ENCODE results near the gene RNF220. TPM values are rescaled to one million over a fixed set of nuclear protein-coding genes. Genes with fewer than 3 reads are reported as not detected.

RNF220 gene
- total RNA-seq, 4 donors from 2014 or later = 112 to 134 (median 132) TPM

GRCh38 chr1:44472620-44473525 is 67.8 kb downstream of the RNF220 start:
- H3K9me3 ChIP-seq = no peaks in the 10 kb centered on the region
- TF ChIP-seq POLR2AphosphoS5 (IDR thresholded peaks at IDR 0.05) = no peak
- no peak for TF ChIP-seq EP300 (IDR thresholded peaks at IDR 0.05)
- TF ChIP-seq POLR2A (IDR thresholded peaks at IDR 0.05) = no peak
- no peak for TF ChIP-seq CTCF (IDR thresholded peaks at IDR 0.05)
- no peaks in the 10 kb centered on the region for H3K36me3 ChIP-seq
- 21 to 22% methylated on average over 10 to 14 of the region's 18 CpGs for WGBS, 2 donors (ENCODE audit: low coverage in 1 of 2)
- H3K4me3 ChIP-seq = peak overlapping the region in 1 of 2 donors; percentile 18
- peaks cover 0 to 13% (median 0%) of the 10 kb centered on the region in 3 donors for H3K4me1 ChIP-seq
- peak; percentile 36 for ATAC-seq
- H3K27ac ChIP-seq = peak overlapping the region; percentile 21 to 54 (median 40)
- no peaks in the 10 kb centered on the region for H3K27me3 ChIP-seq

- TF ChIP-seq POLR2AphosphoS5 (IDR thresholded peaks at IDR 0.05) (no peak), EP300 (IDR thresholded peaks at IDR 0.05) (no peak), CTCF (IDR thresholded peaks at IDR 0.05) (no peak), POLR2A (IDR thresholded peaks at IDR 0.05) (no peak)
- H3K4me1 ChIP-seq = peaks cover 0 to 13% (median 0%) of the 10 kb centered on the region in 3 donors
- H3K36me3 ChIP-seq = no peaks in the 10 kb centered on the region
- H3K4me3 ChIP-seq = no peak overlapping the region
- no peak for ATAC-seq
- H3K27ac ChIP-seq = no peak overlapping the region
- H3K9me3 ChIP-seq = no peaks in the 10 kb centered on the region
- no peaks in the 10 kb centered on the region for H3K27me3 ChIP-seq
Measured at GRCh38 chr1:44476891-44477290, 71.8 kb downstream of the RNF220 start.

GRCh38 chr1:44481701-44482100 is 76.6 kb downstream of the RNF220 start:
- Histone ChIP-seq H3K4me1 (peaks cover 0 to 7% (median 0%) of the 10 kb centered on the region in 3 donors), H3K4me3 (no peak overlapping the region), H3K36me3 (no peaks in the 10 kb centered on the region), H3K27me3 (no peaks in the 10 kb centered on the region), H3K27ac (no peak overlapping the region), H3K9me3 (no peaks in the 10 kb centered on the region)
- TF ChIP-seq POLR2A (IDR thresholded peaks at IDR 0.05) (no peak), CTCF (IDR thresholded peaks at IDR 0.05) (no peak), POLR2AphosphoS5 (IDR thresholded peaks at IDR 0.05) (no peak), EP300 (IDR thresholded peaks at IDR 0.05) (no peak)
- 49 to 54% methylated on average over 2 of the region's 2 CpGs for WGBS, 2 donors (ENCODE audit: low coverage in 1 of 2)
- ATAC-seq = no peak

- Histone ChIP-seq H3K27ac (no peak overlapping the region), H3K9me3 (no peaks in the 10 kb centered on the region), H3K4me1 (peaks cover 0 to 7% (median 0%) of the 10 kb centered on the region in 3 donors), H3K36me3 (no peaks in the 10 kb centered on the region), H3K4me3 (no peak overlapping the region), H3K27me3 (no peaks in the 10 kb centered on the region)
- 85 to 100% methylated on average over 2 to 4 of the region's 5 CpGs for WGBS, 2 donors (ENCODE audit: low coverage in 1 of 2)
- ATAC-seq = no peak
- TF ChIP-seq POLR2AphosphoS5 (IDR thresholded peaks at IDR 0.05) (no peak), CTCF (IDR thresholded peaks at IDR 0.05) (no peak), POLR2A (IDR thresholded peaks at IDR 0.05) (no peak), EP300 (IDR thresholded peaks at IDR 0.05) (no peak)
Measured at GRCh38 chr1:44483089-44483874, 78.2 kb downstream of the RNF220 start.
